Measurements from ENCODE around the gene NFYA.

The NFYA gene

DNA sequence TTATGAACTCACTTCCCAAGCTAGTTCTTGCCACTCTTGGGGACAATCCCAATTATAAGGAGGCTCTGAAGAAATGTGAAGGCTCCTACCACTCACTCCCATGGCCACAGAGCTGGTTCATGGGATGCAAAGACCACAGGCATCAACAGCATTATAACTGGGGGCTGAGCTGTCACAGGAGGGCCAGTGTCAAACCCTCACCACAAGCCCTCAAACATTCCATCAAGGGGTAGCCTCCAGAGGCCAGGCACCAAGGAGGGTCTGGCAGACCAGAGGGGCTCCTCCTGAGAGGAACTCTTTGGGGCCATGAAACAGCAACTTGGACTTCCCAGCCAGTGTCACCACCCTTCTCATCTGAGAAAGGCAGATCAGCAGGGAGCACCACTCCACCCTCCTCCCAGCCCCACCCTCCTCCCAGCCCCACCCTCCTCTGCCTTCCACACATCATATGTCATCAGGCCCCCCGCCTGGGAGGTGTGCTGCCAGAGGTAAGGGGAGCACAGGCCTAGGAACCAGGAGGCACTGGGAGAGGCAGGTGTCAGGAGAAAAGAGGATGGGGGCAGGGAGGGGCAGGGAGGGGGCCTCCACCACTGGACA lies 31.7 kb upstream of the NFYA start:
- TF ChIP-seq RAD21 (IDR thresholded peaks at IDR 0.05; ENCODE audit: low read depth) = no peak

DNA sequence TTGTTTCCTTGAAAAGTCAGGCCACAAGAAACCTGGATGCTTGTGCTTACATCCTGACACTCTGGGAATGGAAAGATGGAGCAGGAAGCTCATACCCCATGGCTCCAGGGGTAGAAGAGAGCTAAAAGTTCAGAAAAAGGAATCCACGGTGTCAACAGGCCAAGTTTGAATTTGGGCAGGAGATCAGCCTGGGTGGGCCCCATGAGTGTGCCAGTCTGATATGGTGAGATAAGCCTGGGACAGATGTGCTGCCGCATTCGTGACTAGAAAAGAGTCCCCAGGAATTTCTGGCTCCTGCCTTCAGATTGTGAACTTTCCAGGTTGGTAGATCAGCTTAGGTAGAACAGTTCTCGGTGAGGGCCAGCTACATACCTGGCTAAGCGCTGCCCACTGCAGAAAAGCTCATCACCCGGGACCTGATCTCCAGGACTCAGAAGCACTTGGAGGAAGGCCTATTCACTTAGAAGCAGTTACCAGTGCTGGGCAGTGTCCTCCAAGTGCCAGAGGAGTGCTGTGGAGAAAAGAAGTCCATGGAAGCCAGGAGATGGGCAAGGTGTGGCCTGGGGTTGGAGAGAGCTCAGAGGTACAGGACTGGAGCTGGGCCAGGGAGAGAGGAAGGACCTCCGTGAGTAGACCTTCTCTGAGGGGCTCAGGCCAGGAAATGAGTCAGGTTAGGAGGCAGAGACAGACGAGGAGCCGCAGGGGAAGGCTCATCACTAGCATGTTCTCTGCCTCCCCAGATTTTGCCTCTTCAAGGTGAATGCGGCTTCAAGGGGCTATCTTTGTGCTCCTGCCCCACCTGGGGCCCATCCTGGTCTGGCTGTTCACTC lies 30.3 kb upstream of the NFYA start, which contains the start of gene TSPO2:
Gene TSPO2, plus strand, starts transcription at position 242 of the 830 bp plus-strand sequence. Its CDS starts 519 bp downstream, at position 761.
- TF ChIP-seq RAD21 (IDR thresholded peaks at IDR 0.05; ENCODE audit: low read depth) (no peak), YY1 (IDR thresholded peaks at IDR 0.05; ENCODE audit: low read depth) (no peak), TAF1 (IDR thresholded peaks at IDR 0.05; ENCODE audit: low read depth) (no peak), TEAD4 (IDR thresholded peaks at IDR 0.05) (no peak), ZBTB7A (IDR thresholded peaks at IDR 0.05; ENCODE audit: low read depth) (no peak), EGR1 (IDR thresholded peaks at IDR 0.05) (no peak), FOXM1 (IDR thresholded peaks at IDR 0.05; ENCODE audit: borderline replicate concordance, low read depth) (no peak), NFIC (IDR thresholded peaks at IDR 0.05) (no peak), CEBPB (IDR thresholded peaks at IDR 0.05) (no peak), CREB1 (IDR thresholded peaks at IDR 0.05; ENCODE audit: low read depth) (no peak), EP300 (IDR thresholded peaks at IDR 0.05; ENCODE audit: borderline replicate concordance) (no peak), TCF12 (IDR thresholded peaks at IDR 0.05; ENCODE audit: low read depth) (no peak)
- TF ChIP-seq, protein P1, sequence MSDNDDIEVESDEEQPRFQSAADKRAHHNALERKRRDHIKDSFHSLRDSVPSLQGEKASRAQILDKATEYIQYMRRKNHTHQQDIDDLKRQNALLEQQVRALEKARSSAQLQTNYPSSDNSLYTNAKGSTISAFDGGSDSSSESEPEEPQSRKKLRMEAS (IDR thresholded peaks at IDR 0.05) = no peak
- TF ChIP-seq, protein P2, sequence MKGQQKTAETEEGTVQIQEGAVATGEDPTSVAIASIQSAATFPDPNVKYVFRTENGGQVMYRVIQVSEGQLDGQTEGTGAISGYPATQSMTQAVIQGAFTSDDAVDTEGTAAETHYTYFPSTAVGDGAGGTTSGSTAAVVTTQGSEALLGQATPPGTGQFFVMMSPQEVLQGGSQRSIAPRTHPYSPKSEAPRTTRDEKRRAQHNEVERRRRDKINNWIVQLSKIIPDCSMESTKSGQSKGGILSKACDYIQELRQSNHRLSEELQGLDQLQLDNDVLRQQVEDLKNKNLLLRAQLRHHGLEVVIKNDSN (IDR thresholded peaks at IDR 0.05) = no peak
- TF ChIP-seq, protein P3, sequence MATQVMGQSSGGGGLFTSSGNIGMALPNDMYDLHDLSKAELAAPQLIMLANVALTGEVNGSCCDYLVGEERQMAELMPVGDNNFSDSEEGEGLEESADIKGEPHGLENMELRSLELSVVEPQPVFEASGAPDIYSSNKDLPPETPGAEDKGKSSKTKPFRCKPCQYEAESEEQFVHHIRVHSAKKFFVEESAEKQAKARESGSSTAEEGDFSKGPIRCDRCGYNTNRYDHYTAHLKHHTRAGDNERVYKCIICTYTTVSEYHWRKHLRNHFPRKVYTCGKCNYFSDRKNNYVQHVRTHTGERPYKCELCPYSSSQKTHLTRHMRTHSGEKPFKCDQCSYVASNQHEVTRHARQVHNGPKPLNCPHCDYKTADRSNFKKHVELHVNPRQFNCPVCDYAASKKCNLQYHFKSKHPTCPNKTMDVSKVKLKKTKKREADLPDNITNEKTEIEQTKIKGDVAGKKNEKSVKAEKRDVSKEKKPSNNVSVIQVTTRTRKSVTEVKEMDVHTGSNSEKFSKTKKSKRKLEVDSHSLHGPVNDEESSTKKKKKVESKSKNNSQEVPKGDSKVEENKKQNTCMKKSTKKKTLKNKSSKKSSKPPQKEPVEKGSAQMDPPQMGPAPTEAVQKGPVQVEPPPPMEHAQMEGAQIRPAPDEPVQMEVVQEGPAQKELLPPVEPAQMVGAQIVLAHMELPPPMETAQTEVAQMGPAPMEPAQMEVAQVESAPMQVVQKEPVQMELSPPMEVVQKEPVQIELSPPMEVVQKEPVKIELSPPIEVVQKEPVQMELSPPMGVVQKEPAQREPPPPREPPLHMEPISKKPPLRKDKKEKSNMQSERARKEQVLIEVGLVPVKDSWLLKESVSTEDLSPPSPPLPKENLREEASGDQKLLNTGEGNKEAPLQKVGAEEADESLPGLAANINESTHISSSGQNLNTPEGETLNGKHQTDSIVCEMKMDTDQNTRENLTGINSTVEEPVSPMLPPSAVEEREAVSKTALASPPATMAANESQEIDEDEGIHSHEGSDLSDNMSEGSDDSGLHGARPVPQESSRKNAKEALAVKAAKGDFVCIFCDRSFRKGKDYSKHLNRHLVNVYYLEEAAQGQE (IDR thresholded peaks at IDR 0.05; ENCODE audit: low read depth) = no peak

DNA sequence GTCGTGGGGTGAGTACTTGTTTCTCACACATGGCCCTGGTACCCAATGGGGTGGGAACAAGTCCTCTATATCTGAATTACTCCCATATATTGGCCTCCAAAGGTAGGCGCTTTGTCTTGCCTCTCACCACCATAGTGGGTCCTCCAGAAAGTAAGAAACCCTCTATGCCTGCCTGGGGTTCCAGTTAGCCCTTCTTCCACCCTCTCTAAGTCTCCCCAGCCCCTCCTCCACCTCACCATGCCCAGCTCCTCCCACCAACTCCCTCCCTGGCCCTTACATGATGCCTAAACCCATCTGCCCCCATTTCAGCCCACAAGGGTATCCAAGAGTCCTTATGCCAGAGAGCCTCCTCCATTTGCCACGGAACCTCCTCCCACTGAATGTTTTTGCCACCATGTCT lies 29.6 kb upstream of the NFYA start:
- no peak for TF ChIP-seq FOXM1 (IDR thresholded peaks at IDR 0.05; ENCODE audit: borderline replicate concordance, low read depth)

DNA sequence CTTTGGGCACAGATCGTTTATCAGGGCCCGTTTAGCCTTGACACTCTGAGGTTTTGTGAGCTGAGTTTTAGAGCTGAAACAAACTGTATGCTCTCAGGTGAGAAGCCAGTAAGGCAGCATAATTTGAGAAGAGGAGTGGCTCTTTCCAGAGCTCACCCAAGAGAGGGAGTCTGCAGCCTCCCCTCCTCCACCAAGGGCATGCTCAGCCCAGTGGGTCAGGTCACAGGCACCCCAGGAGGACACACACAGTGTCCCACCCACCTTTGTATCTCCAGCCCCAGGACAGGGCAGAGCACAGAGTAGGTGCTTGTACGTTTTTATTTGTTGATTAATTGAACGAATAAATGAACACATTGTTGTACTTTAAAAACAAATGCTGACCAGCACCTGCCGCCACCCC lies 27.1 kb upstream of the NFYA start:
- no peak for TF ChIP-seq CREB1 (IDR thresholded peaks at IDR 0.05; ENCODE audit: low read depth)
- TF ChIP-seq TAF1 (IDR thresholded peaks at IDR 0.05; ENCODE audit: low read depth) = no peak
- TF ChIP-seq ZBTB7A (IDR thresholded peaks at IDR 0.05; ENCODE audit: low read depth) = no peak
- no peak for TF ChIP-seq YY1 (IDR thresholded peaks at IDR 0.05; ENCODE audit: low read depth)
- no peak for TF ChIP-seq EP300 (IDR thresholded peaks at IDR 0.05; ENCODE audit: borderline replicate concordance)
- TF ChIP-seq, protein P2 (IDR thresholded peaks at IDR 0.05) = no peak
- TF ChIP-seq FOXM1 (IDR thresholded peaks at IDR 0.05; ENCODE audit: borderline replicate concordance, low read depth) = no peak
- TF ChIP-seq, protein P1 (IDR thresholded peaks at IDR 0.05) = no peak
- no peak for TF ChIP-seq TEAD4 (IDR thresholded peaks at IDR 0.05)
- TF ChIP-seq, protein P3 (IDR thresholded peaks at IDR 0.05; ENCODE audit: low read depth) = no peak
- no peak for TF ChIP-seq TCF12 (IDR thresholded peaks at IDR 0.05; ENCODE audit: low read depth)
- TF ChIP-seq EGR1 (IDR thresholded peaks at IDR 0.05) = no peak

DNA sequence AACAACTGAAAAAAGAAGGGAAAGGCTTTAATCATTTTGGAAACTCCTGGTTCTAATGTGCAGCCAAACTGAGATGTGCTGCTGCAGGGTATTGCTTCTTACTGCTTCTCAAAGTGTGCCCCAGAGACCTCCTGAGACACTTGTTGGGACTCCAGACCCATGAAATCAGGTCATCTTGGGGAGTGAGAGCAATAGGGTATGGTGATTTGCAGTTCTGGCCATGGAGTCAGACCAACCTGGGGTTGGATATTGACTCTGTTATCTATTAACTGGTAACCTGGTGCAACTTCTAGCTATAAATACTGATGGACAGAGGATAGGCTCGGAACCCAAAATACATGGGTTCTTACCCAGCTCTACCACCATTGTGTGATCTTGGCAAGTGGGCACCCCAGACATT lies 26.7 kb upstream of the NFYA start:
- TF ChIP-seq CREB1 (IDR thresholded peaks at IDR 0.05; ENCODE audit: low read depth) (no peak), FOXM1 (IDR thresholded peaks at IDR 0.05; ENCODE audit: borderline replicate concordance, low read depth) (no peak)

DNA sequence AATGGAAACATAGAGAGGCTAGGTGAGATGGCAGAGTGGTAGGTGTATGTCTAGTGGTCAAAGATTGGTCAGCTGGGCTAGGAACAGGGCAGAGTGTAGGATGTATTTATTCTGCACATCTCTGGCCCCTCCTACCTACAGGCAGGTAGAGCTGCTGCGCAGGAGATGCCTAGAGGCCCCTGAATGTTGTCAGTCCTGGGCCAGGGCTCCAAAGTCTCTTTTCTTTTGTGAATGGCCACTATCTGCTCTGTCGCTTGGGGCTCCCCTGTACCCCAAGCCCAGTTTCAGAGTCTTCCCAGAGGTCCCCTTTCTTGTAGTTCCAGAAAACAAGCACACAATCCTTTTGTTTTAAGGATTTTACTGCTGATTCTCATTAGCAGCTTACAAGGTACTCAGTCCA lies 25.5 kb upstream of the NFYA start:
- no peak for TF ChIP-seq FOXM1 (IDR thresholded peaks at IDR 0.05; ENCODE audit: borderline replicate concordance, low read depth)
